HG03571 (cell line): Measurements from ENCODE around the gene HEBP2.

Experiments
- ATAC-seq: cut with Tn5 transposase; IDR thresholded peaks from one replicate; pipeline ENCODE4 v1.9.1; 2021; ENCODE audit not compliant: unreplicated experiment

Gene HEBP2

DNA sequence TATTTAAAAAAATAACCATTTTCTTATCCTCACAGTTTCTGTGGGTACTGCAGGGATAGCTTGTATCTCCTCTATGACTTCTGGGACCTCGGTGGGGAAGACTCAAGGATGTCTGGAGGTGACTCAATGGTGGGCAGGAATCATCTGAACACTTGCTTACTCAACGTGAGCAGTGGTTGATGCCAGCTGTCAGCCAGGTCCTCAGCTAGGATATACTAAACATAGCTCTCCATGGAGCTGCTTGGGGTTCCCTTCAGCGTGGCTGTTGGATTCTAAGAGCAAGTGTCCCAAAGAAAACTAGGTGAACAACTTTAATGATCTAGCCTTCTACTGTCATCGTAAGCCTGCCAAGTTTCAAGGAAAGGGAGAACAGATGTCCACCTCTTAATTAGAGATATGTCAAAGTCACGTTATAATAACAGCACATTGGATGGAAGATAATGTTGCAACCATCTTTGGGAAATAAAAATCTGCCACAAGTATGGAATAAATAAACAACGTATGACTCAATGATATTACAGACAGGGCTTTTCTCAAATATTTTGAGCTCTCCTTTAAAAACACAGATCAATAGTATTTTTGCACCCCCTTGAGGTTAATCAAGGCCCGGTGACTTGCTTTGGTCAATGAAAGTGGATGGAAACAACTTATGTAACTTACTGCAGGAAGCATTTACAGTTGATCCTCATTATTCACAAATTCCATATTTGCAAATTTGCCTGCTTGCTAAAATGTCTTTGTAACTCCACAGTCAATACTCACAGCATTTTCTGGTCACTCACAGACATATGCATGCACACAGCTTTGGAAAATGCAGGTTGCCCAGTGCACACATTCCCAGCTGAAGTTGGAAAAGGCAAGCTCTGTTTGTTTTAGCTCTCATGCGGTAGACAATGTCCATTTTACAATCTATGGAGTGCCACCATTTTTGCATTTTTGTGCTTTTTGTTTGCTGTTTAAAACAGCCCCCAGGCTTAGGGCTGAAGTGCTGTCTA is 6.6 kb upstream of the HEBP2 start:
- no peak for ATAC-seq

DNA sequence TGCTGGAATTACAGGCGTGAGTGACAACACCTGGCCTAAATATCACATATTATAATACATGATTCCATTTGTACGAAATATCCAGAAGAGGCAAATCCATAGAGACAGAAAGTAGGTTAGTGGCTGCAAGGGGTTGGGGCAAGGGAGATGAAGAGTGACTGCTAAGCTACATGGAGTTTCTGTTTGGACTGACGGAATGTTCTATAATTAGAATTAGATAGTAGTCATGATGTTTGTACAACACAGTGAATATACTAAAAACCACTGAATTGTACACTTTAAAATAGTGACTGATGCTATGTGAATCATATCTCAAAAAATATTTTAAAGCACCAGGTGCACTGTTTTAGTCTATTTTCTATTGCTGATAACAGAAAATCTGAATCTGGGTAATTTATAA is 3.7 kb upstream of the HEBP2 start:
- no peak for ATAC-seq

DNA sequence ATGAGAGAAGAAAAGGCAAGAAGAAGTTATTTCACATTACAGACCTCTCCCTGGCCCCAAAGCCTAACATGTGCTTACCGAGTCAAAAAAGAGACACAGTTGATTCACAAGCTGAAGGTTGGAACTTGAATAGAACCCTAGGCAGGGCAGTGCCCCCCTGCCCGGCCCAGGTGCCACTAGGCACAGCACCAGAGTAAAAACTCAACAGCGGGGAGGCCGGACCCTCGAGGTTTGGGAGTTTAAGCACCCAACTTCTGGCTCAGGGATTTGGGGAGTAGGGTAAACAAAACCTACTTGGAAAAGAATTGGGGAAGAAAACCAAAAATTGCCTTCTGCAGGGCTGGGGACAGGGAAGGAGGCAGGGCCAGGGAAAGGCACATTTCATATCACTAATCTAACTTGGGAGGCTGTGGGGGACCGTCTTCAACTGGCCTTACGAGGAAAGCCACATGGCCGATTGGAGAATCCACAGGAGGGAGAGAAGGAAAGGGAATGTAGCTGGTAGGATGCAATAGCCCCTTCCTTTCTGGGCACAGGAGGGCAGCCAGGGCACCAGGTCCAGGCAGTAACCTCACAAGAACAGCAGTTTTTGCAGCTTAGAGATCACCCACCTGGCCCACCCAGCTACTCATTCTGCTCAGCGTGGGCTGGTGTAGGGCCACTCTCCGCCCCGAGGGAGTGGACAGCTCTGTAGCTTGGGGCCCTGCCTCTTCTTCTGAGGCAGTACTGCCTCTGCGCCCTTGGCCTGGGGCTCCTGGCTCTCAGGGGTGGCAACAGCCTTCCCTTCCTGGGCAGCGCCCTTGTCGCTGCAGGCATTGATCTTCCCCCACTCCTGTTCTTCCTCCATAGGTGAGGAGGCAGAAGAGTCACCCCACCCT is 1.8 kb upstream of the HEBP2 start:
- no peak for ATAC-seq

DNA sequence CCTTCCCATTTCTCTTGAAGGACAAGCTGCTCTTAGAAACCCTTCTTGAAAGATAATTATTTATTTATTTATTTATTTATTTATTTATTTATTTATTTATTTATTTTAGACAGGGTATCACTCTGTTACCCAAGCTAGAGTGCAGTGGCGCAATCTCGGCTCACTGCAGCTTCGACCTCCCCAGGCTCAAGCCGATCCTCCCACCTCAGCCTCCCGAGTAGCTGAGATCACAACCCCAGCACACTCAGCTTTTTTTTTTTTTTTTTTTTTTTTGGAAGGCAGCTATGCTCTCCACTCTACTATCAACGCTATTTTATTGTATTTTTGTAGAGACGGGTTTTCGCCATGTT is 1.2 kb upstream of the HEBP2 start:
- no peak for ATAC-seq

DNA sequence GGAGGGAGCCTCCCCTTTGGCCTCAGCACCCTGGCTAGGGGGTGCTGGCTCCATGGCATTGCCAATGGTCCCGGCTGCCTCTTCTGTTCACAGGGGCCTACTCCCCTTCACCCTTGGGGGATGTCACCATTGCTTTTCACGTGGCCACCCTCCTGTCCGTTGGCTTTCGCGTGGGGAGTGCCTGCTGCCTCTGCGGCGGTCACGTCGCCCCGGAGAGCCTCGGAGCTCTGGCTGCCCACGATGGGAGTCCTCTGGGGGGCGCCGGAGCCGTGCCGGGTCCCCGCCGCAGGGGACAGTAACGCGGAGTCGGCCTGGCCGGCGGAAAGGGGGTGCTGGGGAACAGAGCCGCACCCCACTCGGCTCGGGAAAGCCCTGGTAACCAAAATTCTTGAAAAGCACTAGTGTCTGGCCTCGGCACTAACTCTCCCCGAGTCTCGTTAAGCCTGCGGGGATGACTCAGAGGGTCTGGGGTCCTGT is 661 bp upstream of the HEBP2 start:
- peak; percentile 7 for ATAC-seq

DNA sequence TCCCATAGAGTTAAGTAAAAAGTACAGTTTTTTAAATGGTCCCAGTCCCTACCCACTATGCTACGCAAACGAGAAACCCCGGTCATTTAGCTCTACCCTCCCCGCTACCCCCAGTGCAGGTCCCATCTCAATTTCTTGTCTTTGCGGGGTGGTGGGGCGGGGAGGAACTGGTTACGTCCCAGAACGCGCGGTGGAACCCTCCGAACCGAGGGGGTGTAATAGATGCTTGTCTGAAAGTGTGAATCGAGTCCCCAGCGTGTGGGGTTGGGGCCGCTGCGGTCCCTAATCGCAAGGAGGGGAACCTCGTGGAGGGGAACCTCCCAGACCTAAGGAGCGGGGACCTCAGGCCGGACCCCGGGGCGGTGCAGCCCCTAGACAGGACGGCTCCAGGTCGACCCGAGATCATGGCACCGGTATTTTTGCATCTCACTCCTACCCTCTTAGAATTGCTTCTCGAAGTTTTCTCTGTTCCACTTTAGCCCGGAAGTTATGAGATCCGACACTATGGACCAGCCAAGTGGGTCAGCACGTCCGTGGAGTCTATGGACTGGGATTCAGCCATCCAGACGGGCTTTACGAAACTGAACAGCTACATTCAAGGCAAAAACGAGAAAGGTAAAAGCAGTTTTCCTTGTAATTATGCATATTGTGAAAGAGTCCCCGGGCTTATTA is 779 bp downstream of the HEBP2 start:
- ATAC-seq = no peak

DNA sequence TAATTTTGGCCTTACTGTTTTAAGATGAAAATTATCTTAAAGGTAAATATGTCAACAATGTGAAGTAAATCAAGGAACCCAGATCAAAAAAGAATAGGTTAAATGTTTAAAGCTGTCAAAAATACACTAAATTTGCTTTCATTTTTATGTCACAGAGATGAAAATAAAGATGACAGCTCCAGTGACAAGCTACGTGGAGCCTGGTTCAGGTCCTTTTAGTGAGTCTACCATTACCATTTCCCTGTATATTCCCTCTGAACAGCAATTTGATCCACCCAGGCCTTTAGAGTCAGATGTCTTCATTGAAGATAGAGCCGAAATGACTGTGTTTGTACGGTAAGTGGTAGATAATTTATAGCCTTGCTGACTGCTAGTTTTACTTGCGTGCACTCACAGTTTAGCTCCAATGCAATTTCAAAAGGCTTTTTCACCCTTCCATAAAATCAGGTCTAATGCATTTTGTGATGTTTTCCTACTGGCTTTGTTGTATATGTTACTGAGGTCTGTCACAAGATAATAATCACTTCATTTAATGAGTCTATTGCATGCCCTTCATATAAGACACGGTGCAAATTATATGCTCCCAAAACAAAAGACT is 1.9 kb downstream of the HEBP2 start:
- ATAC-seq = no peak

DNA sequence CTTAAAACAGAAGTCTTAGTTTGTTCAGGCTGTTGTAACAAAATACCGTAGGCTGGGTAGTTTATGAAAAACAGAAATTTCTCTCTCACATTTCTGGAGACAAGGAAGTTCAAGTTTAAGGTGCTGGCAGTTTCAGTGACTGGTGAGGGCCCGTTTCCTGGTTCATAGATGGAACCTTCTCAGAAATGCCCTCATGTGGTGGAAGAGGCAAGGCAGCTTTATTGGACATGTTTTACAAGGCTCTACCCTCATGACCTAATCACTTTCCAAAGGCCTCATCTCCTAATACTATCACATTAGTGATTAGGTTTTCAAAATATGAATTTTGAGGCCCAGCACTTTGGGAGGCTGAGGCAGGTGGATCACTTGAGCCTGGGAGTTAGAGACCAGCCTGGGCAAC is 2.4 kb downstream of the HEBP2 start:
- no peak for ATAC-seq

DNA sequence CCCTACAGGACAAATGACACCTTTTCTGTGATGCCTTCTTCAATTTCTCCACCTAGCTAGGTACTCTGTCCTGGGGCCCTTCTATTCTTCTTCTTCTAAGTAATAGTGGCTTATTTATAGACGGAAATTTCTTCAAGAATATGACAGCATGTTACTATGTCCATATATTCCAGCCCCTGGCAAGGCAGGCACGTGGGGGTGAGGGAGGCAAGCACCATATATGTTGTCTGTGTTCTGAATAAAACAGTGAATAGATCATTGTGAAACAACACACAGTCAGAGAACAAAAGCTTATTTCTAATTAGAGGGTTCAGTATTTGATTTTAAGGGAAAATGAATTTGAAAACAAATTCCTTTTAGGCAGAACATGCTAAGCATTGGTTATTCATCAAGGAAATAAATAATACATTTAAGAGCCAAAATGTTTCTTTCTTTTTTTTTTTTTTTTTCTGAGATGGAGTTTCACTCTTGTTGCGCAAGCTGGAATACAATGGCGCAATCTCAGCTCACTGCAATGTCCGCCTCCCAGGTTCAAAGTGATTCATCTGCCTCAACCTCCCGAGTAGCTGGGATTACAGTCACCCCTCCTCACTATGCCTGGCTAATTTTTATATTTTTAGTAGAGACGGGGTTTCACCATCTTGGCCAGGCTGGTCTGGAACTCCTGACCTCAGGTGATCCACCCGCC is 6.2 kb downstream of the HEBP2 start:
- no peak for ATAC-seq

DNA sequence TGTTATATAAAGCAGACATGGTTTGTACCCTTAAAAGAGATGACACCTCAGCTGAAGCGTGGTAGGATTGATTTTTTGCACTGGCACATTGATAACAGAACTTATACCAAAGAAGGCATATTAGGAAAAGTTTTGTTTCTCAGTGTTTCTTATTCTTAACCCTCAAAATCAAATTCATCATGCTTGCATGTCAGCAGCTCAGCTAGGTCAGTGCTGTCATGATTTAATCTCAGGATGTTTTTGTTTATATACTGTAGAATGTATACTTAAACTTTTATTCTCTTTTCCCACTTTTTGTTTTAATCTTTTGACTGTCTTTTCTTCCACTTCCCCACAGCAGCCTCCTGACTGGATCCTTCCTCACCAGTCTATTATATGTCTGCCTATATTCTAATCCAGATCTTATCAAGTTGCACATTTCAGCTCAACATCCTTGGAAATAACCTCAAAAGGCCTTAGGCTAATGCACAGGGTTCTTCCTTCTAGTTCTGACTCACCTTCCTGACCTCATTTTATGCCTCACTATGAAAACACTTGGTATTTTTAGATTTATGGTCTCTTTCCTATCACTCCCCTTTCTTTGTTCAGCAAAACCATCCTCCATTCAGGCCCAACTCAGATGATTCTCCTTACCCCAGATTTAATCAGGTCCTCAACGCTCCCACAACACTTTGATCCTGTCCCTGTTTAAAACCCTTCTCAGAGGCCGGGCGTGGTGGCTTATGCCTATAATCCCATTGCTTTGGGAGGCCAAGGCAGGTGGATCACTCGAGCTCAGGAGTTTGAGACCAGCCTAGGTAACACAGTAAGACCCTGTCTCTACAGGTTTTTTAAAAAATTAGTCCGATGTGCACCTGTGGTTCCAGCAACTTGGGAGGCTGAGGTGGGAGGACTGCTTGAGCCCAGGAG is 7.2 kb downstream of the HEBP2 start:
- no peak for ATAC-seq

DNA sequence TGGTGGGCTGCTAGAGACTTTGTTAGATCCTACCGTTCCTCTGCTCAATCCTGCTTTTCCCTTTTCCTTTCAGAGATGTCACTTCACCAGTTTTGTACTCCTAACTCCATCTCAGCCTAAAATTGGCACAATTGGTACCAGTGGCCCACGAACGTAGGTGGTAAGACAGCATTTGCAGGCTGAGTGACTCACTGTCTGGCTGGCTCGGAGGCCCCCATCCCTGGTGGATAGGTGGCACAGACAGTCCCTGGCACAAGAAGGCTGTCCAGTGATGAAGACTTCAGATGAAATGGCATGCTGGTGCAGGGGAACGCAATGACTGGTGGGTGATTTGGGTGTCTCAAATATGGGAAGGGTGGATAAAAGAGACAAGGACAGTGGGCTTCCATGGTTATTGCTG is 11.1 kb downstream of the HEBP2 start:
- no peak for ATAC-seq

DNA sequence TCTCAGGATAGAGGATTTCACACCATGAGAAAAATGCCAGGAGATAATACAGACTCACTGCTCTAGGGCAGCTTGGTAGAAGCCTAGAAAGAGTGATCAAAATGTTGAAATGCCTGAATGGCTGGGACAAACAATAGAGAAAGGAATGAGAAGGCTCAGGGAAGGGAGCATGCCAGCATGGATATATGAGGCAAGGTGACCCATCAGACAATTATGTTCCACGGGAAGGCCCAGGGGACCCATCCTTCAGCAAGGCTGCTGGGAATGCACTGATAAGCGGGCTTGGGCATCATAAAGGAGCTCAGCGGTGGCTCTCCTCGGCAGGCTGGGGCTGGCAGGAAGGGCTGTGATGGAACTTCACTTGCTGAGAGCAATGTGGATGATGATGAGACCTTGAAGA is 12.2 kb downstream of the HEBP2 start:
- no peak for ATAC-seq

DNA sequence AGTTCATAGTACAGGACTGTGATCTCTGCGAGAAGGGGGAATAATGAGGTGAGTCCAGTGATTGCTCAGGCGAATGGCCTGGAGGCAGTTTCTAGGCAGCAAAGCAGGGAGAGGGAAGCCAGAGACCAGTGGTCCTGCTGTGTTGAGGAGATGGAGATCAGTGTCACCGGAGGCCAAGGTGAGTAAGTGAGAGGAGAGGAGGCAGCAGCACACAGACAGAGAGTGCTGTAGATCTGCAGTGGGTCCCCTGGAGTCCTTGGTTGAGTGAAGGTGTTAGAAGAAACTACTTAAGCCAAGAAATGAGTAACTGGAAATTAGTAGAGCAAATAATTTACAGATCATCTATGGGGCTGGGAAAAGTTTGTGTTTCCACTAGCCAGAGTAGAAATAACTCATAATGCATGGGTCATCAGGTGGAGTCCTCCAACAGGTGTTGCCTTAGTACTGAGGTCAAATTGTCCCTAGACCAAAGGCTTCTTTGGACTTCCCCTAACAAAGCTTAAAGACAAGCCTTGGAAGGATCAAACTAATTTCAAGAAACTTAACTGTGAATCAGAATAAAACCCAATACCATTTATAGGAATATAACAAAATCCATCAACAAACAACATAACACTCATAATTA is 13.6 kb downstream of the HEBP2 start:
- no peak for ATAC-seq

DNA sequence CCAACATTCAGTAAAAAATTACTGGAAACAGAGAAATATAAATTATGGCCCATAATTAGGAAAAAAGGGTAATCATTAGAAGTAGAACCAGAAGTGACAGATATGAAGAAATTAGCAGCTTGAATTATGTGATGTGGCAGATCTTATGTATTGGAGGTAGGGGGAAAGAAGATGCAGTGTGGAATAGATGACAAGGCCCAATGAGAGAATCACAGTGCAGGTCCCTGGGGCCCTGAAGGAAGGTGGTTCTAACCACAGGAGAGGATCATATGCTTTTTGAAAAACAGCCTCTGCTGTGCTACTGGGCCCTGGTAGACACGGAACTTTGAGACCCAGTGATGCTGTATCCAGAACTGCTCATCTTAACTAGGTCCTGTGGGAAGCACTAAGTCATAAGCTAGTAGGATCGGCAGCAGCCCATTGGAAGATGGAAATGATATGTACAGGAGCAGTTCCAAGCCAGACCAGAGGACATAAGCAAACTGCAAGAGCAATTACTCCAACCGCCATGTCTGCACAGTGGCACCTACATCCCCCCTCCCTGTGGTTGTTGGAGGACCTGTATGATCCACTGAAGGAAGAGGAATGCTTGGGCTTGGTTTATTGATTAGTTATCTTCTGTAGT is 14.2 kb downstream of the HEBP2 start:
- no peak for ATAC-seq

DNA sequence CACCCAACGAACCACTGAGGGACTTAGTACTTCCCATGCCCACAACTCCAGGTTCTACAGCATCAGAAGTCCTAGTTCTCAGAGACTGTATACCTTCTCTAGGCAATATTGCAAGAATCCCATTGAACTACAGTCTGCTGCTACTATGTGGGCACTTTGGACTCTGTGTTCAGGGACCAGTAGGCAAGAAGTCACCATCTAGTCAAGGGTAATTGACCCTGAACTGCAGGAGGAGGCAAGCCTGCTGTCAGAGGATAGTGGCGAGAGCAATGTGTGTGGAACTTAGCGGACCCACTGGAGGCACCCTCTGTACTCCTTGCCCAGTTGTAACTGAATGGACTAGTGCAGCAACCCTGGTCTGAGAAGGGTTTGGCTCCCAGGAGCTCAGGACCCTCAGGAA is 15.7 kb downstream of the HEBP2 start:
- ATAC-seq = no peak

DNA sequence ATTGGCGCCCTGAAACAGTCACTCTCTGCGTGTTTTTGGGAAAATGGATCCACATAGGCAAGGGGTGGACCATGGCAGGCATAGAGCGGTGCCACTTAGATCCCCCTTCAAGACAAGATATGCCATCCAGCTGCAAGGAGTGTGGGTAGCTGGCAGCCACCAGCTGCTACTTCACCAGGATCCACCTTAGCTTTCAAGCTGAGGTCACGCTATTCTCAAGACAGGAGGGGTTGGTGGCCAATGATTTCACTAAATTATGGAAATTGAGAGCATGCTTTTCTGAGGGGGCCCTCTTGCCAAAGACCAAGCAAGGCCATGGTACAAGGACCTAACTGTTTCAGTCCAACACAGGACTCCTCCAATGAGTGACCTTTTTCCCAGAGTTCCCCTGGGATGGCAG is 16.3 kb downstream of the HEBP2 start:
- ATAC-seq = no peak

DNA sequence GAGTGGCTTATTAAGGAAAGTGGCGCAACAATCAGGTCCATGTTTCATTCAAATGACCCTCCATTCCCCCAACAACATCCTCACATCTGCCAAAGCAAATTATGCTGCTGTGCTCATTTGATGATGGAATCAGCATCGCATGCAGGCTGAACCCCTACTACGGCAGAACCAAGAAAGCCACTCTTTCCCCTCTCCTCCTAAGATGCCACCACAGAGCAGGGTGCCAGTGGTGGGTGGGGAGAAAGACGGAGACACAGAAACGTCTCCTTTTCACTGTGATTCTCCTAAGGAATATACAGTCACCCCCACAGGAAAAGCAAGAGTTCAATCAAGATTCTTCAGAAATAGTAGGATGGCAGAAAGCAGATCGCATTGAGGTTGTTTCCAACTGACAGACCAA is 17.1 kb downstream of the HEBP2 start:
- ATAC-seq = no peak

DNA sequence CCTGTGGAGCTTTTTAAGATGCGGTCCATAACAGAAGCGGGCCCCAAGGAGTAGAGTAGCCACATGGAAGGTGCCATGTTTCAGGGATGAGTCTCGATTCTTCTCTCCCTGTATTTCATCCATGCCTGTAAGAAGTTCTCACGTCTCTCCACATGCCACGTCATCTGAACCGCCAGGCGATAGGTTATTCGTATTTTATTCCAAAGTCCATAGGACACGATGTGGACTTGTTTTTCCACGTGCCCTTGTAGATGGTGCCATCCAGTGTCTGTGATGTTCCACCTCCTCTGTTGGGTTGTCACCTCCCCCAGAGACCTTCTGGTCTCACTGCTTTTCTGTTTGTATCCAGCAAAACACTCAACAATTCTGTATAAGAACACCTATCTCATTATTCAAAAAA is 17.6 kb downstream of the HEBP2 start:
- ATAC-seq = no peak
